COLO668 (cell line): Measurements from ENCODE around the gene ENAH.

Experiments used
- DNase-seq: peaks from one replicate; lab custom pipeline; 2025; ENCODE audit not compliant: unreplicated experiment; lab: John Stamatoyannopoulos, UW

Gene ENAH

DNA sequence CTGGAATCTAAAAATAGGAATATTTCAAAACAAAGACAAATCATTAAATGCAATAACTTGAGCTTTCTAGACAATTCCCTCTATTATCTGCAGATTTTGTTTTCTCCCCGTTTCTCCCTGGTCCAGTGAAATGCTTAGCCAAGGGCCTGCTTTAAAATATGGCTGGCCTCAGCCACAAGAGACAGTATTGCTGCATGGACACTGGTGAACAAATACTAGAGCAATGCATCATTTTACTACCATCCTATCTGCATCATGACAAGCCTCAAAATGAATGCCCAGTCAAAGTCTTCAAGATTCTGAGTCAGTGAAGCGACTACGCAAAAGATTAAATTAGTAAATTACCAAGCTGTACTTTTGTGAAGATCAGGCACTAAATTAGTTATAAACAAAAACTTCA is 80.5 kb downstream of the ENAH start:
- DNase-seq = no peak

DNA sequence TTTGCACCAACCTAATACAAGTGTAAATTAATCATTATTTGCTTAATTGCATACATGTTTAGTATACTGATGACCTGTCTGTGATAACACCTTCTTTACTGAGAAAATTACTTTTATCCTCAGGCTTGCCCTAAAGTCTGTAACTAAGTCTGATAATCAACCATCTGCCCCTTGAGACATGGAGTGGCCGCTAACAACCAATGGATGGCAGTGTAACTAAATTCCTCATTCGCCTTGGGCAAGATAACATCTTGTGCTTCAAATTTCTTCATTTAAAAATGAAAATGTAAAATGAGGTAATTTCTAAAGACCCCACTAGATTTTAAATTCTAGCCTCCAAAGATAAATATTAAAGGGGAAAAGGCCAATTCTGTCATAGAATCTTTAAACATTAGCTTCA is 85.1 kb downstream of the ENAH start:
- DNase-seq = no peak

DNA sequence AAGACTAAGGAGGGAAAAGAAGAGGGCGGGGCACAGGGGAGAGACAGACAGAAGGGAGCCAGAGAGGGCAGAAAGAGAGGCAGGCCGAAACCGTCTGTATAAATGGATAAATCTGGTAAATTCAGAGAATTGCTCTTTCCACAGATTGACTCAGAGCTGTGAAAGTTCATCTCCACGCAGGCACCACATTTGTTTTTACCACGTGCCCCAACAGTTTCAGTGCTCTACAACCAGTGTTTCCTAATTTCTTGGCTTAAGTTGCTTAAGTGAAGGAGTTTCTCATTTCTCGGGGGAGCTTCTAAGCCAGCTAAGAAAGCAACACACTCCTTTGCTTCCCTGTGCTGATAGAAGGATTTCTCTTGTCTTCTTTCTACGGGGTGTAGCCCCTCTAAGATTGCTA is 87.1 kb downstream of the ENAH start:
- DNase-seq = no peak

DNA sequence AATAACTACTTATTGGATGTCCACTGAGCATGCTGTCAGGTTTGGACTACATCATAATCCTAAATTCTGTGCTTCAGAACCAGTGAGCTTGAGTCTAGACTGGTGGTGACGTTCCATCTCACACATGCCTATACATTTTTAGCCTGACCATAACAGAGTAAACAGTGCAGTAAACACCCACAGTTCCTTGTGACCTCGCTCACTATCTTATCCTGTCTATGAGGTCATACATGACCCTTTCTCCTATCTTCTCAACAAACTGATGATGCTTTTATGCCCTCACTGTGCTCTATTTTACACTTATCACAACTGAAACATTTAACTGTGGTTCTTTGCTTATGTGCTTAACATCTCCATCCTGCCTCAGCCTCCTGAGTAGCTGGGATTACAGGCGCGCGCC is 91.2 kb downstream of the ENAH start:
- no peak for DNase-seq

DNA sequence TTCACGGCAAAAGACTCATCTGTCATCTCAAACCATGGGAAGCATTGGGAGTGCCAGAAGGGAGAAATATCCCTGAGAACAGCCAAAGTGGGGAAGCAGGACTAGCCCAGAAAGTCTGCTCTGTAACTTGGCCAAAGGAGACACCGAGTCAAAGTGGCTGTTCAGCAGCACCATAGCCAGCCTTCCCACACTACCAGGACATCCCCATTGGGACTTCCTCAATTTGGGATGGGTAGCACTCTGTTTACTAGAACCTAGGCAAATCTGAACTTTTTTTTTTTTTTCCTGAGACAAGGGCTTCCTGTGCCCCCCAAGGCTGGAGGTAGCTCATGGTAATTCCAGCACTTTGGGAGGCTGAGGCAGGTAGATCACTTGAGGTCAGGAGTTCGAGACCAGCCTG is 93.0 kb downstream of the ENAH start:
- DNase-seq = no peak

DNA sequence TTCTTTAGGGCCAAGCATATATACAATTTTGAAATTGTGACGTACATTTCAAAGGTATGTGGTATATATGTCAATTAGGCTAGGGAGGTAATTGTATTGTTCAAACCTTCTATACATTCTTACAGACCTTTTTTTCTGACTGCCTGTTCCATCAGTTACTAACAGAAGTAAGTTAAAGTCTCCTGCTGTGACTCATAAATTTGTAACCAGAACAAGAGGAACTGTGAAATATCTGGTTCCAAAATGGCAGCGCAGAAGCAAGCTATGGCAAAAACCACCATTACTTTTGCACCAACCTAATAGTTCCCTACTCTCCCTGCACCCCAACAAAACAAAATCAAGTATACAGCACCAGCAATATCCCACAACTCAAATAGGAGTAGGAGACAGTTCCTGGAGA is 93.6 kb downstream of the ENAH start:
- DNase-seq = no peak

DNA sequence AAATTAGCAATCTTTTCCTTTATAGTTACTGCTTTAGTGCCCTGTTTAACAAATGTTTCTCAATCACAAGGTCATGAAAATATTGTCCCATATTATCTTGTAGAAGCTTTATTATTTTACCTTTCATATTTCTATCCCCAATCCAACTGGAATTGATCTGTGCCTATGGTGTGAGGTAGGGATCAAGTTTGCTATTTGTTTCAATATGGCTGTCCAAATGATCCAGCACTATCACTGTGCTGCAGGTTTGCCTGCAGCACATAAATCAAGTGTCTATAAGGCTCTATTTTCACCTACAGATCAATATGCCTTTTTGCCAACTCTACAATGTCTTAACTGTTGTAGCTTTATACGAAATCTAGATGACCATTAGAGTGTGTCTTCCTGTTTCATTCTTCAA is 96.2 kb downstream of the ENAH start:
- no peak for DNase-seq

DNA sequence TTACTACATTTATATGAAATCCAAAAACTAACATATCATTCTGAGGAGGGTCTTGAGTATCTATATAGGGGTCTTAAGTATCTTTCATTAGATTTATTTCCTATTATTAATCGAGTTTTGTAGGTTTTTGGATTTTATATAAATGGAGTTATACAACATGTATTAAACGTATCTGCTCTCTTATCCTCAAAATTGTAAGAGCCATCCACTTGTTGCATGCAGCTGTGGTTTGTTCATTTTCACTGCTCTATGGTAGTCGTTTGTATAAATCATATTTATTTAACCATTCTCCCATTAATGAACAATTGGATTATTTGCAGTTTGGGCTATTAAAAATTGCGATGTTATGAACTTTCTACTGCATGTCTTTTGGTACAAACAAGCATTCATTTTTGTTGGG is 97.1 kb downstream of the ENAH start:
- DNase-seq = no peak

DNA sequence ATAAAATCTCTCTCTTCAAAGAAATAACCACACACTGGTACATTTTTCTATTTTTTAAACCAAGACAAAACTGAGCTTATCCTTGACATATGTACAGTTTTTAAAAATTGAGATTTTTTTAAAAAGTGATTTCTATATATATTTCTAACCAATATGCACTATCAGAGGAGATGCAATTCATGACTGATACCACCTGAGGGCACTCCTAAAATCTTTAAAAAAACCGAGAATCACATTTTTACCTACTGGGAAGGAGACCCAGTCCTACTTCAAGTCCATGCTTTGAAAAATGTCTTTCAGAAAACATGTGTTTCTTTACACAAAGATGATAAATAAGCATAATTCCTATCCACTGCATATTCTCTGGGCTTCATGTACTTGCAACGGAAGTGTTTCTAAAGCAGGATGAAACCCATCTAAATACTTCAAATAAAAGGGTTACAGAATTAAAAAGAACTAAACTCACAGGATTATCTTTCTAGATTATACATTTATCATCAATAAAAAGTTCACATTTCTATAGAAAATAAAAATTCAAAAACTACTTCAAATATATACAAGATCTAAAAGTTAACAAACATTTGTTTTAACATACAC is 98.6 kb downstream of the ENAH start:
- DNase-seq = no peak

DNA sequence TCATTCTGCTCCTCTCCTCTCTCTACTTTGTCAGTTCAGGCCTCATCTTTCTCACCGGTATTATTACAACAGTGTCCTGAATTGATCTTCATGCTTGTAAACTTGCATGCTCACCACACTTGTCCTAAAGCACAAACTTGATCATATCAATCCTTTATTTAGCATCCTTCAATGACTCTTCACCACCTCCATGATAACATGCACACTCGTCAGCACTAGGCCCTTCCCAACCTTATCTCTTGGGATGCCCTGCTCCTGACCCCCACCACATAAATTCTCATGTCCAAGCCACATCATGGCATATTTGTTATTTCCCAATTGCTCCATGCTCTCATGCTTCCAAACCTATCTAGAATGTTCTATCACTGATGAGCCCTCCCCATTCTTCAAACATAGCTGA is 103.1 kb downstream of the ENAH start:
- DNase-seq = no peak

DNA sequence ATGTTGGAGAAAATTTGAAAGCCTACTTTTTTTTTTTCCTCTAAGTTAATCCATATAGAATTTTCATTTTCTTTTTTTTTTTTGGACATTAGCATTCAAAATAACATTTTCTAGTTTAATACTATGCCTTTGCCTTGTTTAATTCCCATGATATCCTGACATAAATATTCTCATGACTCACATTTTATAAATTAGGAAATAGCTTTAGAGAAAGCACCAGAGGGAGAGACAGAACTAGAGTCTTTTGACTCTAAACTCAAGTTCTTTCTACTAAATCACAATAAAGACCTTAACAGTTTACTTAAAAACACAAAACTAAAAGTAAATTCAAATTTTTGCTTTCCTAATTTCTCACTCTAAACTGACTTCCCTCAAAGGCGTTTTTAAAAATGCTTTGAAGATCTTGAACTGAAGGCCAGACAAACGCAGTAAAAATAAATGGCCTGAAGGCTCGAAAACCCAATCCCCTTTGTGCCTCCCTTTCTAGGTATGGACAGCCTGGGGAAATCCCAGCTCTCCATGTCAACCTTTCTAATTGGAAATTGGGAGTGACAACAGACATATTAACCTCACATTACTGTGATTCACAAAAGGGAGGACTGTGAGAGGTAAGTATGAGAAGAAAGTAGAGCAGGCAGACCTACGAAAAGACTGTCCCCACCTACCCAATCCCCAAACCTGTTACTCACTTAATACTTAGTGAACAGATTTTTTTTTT is 104.6 kb downstream of the ENAH start:
- no peak for DNase-seq

DNA sequence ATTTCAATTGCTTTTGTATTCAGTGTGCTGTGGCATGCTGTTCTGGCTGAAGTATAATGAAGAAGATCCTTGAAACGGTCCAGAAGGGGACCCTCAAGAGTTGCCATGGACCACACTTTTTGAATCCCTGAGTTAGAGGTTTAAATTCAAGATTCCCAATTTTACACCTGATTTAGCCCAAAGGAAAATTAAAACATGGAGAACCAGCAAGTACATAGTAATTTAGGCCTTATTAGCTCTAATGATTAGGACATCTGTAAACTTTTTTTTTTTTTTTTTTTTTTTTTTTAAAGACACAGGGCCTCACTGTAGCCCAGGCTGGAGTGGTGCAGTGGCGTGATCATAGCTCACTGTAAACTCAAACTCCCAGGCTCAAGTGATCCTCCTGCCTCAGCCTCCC is 107.3 kb downstream of the ENAH start:
- DNase-seq = no peak

DNA sequence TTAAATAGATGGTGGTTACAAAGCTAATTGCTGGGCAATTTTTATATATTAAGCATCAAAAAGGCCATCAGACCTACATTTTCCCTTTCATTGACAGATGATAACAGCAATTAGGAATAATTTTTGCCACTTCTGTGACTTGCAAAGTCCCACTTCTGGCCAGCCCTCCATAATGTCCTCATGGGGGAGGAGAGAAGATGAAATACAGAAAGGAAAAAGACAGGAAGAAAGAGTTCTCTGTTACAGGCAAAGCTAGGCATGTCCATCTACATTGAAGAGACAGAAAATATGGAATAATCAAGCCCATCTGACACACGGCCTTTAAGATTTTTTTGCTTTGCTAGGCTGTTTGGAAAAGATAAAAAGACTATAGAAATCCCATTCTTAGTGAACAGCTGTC is 108.0 kb downstream of the ENAH start:
- no peak for DNase-seq

DNA sequence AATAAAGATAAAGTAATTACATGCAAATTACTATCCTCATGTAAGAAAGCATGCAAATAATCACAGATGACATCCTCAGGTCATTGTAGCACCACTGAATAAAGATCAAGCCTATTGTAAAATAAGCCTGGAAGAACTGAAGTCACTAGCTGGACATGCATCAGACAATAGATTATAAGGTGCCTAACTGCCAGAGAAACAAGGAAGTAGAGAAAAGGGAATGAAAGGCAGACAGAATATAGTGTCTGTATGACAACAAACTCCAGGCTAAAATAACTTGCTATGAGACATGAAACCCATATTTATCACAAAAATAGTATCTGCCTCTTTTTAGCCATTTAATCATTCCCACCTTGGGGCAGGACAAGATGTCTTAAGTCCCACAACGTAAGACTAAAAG is 108.7 kb downstream of the ENAH start:
- no peak for DNase-seq

DNA sequence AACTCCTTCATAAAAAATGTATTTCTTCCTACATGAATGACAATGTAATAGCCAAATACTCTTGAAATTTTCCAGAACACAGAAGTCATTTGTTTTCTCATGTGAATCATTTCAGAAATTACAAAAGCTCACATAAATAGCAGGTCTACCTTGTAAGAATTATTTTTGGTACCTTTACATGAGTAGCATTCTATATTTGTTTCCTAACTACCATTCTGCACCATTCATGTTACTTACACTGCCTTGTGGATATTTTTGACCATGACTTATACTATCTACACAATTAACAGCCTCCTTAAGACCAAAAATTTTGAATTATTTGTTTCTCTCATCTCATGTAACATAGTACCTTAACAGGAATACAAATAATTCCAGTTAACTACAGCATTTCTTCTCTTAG is 109.6 kb downstream of the ENAH start:
- DNase-seq = no peak

DNA sequence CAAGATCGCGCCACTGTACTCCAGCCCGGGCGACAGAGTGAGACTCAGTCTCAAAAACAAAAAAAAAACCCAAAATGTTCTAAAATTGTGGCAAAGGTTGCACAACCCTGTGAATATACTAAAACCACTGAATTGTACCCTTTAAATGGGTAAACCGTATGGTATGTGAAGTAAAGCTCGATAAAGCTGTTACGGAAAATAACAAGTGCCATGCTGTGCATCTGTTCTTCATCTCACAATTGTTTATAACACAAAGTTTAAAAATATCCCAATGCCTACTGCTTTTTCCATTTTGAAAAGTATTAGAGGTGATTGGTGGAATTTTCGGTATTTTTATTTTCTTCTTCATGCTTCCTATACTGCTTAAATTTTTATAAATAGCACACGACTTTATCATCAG is 111.5 kb downstream of the ENAH start:
- DNase-seq = no peak

DNA sequence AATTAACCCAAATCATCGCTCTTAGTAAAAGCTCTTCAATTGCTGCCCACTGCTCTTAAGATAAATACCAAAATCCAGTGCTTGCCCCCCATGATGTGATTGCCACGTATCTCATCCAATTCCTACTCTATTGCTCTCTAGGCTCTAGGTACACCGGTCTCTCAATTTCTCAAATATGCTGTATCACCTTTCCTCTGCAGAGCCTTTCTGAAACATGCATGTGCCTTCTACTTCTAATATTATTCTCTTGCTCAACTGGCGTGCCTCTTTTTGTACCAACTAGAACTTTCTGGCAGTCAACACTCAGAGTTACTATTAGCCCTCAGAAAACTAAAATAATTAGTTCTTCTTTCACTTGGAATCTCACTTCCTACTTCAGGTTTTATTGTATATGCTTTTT is 113.3 kb downstream of the ENAH start:
- no peak for DNase-seq

DNA sequence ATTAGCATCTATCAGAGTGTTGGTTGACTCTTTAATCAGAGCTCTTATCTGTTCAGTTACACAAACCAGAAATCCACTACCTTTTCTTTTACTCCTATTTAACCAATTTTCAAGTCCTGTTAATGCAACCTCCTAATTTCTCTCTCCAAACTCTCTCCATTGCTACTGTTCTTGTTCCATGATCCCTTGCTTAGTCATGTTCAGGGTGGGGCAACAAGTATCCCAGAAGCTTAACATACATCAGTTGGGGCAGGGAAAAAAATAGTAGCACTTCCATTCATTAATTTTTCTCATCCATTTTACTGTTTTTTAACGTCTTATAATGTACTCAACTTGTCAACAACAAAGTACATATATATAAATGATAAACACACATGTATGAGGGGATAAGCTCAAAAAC is 113.9 kb downstream of the ENAH start:
- no peak for DNase-seq

DNA sequence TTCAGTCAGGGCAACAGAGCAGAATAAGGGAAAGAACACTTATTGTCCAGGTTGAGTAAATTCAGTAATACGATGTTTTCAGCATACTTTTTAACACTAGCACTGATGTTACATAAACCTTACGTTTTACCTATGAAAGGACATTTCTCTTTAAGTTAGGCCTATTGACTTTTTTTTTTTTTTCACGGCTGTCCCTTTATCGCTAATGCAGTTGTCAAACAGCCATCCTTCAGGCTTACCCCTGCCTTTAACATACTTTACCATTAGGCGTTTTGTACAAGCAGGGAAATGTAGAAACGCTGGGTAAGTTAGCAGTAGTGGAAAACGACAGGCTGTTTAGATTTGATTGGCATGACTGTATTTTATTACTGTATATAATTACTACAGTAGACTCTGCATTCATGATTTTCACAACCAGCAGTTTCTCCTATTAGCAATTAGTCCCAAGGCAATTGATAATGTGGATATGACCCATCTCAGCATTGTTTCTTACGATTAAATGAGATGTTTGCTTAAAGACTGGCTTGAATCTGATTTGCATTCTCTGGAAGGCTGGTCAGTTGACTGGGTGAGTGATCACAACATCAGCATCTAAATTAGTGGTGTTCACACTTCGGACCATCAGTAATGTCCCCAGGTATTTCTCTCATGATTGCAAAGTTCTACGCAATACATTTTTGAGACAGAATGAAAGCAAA is 115.2 kb downstream of the ENAH start:
- no peak for DNase-seq

DNA sequence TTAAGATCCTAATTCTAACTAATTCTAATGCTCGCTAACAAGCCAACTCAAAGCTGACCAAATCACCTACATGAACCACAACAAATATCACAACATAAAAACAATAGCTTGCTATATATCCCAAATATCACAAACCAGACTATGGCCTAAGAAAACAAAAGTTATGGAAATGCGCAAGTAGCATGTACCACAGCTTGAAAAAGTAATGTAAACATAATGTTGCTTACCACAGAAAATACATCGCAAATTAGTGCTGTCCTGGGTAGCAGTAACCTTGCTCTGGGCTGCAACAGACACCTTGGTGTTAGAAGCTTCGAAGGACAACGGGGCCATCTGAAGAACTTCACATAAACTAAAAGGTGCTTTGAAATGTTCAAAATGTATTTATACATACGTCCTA is 117.6 kb downstream of the ENAH start:
- no peak for DNase-seq

DNA sequence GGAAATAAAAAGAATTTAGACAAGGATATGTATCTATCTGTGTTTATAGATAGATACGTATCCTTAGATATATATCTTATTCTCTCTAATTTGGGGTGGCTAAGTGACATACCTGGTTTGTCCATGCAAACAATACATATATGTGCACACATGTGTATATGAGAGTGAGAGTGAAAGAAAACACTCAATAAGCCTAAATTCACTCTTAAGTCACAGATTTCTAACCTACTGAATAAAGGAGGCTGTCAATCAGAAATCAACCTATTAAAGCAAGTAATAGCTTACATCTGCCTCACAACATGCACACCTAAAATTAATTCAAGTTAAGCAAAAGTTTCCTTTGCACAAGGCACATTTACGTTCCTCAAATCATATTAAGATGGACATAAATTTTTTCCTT is 118.2 kb downstream of the ENAH start:
- no peak for DNase-seq

DNA sequence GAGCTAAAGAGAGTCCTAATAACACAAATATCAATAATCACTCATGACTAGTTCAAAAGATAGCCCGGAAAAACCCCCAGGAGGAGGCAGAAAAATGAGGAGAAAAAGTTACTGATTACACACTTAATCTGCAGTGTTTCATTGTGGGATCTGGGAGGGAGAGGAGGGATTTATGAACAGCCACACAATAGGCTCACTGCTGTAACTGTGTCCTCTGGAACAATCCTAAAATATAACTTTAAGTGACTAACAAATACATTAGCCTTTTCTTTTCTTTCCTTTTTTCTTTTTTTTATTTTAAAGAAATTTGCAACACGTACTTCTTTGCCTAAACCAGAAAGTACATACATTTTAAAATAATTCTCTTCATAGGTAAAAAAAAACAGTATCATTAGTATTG is 118.8 kb downstream of the ENAH start:
- no peak for DNase-seq

DNA sequence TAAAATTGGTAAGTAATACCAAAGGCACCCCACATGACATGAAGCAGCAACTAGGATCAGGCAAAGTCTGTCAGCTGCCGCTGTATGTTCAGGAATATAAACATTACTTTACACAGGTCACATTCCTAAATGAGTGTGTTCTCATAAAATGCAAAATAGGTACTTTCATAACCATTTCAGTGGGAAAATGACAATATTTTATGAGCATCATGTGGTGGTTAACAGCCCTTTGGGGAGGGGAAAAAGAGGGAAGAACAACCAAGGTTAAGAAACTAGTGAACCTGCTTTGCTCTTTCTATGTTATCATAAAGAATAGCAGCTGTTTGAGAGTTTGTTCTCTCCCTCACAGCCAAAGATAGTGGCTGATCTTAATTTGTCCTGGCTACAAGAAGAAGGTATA is 119.7 kb downstream of the ENAH start:
- DNase-seq = no peak
